ENCODE measurements around the gene SMIM11.
"Not testable (repeated sequence)": the region's sequence is repeated elsewhere in the genome, so short reads cannot be mapped to it uniquely, and the experiment has no call there.

Gene SMIM11

DNA sequence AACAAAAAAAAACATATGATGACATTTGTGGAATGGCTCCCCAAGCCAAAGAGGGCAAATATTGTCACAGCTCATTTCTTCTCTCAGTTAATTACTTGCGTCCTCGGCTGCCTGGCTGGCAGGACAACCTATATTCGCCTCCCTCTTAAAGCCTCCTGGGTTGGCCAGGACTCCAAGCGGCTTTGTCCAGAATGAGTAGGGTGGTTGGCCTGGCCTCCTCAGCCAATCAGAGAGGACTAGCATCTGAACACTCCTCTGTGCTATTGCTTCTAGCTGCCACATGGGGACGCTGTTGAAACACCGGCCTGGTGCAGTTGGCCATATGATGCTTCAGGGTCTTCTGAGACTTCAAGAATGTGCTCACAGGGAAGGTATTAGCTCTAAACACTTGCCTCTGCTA, 53.1 kb downstream of the SMIM11 start:
- DNase-seq = not testable (repeated sequence)

DNA sequence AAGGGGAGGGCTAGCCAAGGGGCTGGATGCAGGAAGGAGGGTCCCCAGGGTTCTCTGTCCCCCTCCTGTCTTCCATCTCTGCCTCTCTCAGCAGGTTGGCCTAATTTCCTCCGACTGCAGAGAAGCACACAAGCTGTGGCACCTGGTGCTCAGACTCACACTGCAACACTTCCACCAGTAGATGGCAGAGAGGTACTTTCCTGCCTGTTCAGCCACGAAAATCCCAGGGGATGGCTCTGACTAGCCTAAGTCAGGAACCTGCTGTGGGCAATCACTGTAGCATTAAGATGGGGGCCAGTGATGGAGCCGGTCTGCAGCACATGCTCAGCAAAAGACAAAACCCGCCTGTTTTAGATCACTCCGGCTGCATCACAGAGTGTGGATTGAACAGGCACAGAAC, 54.4 kb downstream of the SMIM11 start:
- not testable (repeated sequence) for DNase-seq

All from NCI-H1436 treated with DMSO at 0.1 percent for 48 hours (cell line).